PC-9 (cell line): ENCODE data around the gene HDC. TPM values are rescaled to one million over a fixed set of nuclear protein-coding genes. Genes with fewer than 3 reads are reported as not detected.

Source experiments
- BruUV-seq: library from RNA; stranded (reverse); fragments of 400-500 nt; replicated peaks from 2 replicates; lab custom pipeline; 2021; lab: Mats Ljungman, UMichigan
- CTCF ChIA-PET: fragments of 300-600 bp; sonication (Branson Sonifier 250); formaldehyde crosslinking; loops from one replicate; lab custom pipeline; 2022; ENCODE audit warnings: antibody characterized with exemption; lab: Charles Lee
- POLR2A ChIA-PET: fragments of 300-600 bp; sonication (Branson Sonifier 250); formaldehyde crosslinking; loops from one replicate; lab custom pipeline; 2022; ENCODE audit warnings: antibody characterized with exemption; ENCODE audit not compliant: unreplicated experiment; lab: Charles Lee
- DNase-seq, 2 experiments: peaks; one replicate each; pipeline versions ENCODE4 v3.0.0 to v3.0.0-alpha.2; 2015 to 2022; ENCODE audit warnings: mixed read lengths in 1 of 2
- H2AFZ ChIP-seq: fragments of 200-600 bp; sonication (generic); 2 replicates; pipeline ENCODE4 v1.8.1; 2017; ENCODE audit warnings: antibody characterized with exemption
- H3F3A ChIP-seq: fragments of 200-600 bp; sonication (generic); 2 replicates; pipeline ENCODE4 v1.8.1; 2017; ENCODE audit warnings: antibody characterized with exemption, mild to moderate bottlenecking, low read depth; ENCODE audit not compliant: insufficient read depth
- H3K27ac ChIP-seq: fragments of 200-600 bp; sonication (generic); 2 replicates; pipeline ENCODE4 v1.6.1; 2016; ENCODE audit warnings: mixed run types
- H3K27me3 ChIP-seq: fragments of 200-600 bp; sonication (generic); 2 replicates; pipeline ENCODE4 v1.6.1; 2016; ENCODE audit warnings: low read depth, mixed run types; ENCODE audit not compliant: insufficient read depth
- H3K36me3 ChIP-seq: fragments of 200-600 bp; sonication (generic); 2 replicates; pipeline ENCODE4 v1.6.1; 2016; ENCODE audit warnings: low read depth, mixed run types
- H3K4me1 ChIP-seq: fragments of 200-600 bp; sonication (generic); replicated peaks from 2 replicates; pipeline ENCODE4 v1.6.1; 2016; ENCODE audit warnings: mixed run types; ENCODE audit not compliant: insufficient read depth
- H3K4me2 ChIP-seq: fragments of 200-600 bp; sonication (generic); 2 replicates; pipeline ENCODE4 v1.6.1; 2017; ENCODE audit warnings: mixed run types
- H3K4me3 ChIP-seq: fragments of 200-600 bp; sonication (generic); 2 replicates; pipeline ENCODE4 v1.6.1; 2016; ENCODE audit warnings: mixed run types
- H3K79me2 ChIP-seq: fragments of 200-600 bp; sonication (generic); 2 replicates; pipeline ENCODE4 v1.6.1; 2017; ENCODE audit warnings: low read depth, mixed run types
- H3K9me2 ChIP-seq: fragments of 200-600 bp; sonication (generic); 2 replicates; pipeline ENCODE4 v1.8.1; 2017; ENCODE audit warnings: mild to moderate bottlenecking; ENCODE audit not compliant: insufficient read depth
- H3K9me3 ChIP-seq: fragments of 200-600 bp; sonication (generic); 2 replicates; pipeline ENCODE4 v1.8.1; 2016; ENCODE audit warnings: low read depth; ENCODE audit not compliant: insufficient read depth
- H4K20me1 ChIP-seq: fragments of 200-600 bp; sonication (generic); 2 replicates; pipeline ENCODE4 v1.8.1; 2017; ENCODE audit not compliant: insufficient read depth
- CTCF ChIP-seq: fragments of 200-600 bp; sonication (generic); conservative IDR thresholded peaks from 2 replicates; pipeline ENCODE4 v1.6.1; 2017; ENCODE audit warnings: mixed run types, antibody characterized with exemption, mild to moderate bottlenecking, moderate library complexity
- EZH2 ChIP-seq: fragments of 200-600 bp; sonication (generic); IDR thresholded peaks from 2 replicates; pipeline ENCODE4 v1.8.0; 2017; ENCODE audit warnings: antibody characterized with exemption, low read depth
- intact Hi-C: fragments of 100-400 bp; cut with micrococcal nuclease; formaldehyde crosslinking; loops from one replicate; pipeline ENCODE4 v1.10.0; 2022; ENCODE audit not compliant: unreplicated experiment
- total RNA-seq: library from RNA; stranded (reverse); gene quantifications from 2 replicates; pipeline ENCODE4 v1.2.3, GENCODE V29; 2021

HDC gene
- total RNA-seq, 1 experiment from 2014 or later, result not detected

- POLR2A ChIA-PET, result no interaction called here
- no peaks in the 10 kb centered on the region for H3K27me3 ChIP-seq
- H3K79me2 ChIP-seq, result no peaks in the 10 kb centered on the region
- H3K4me3 ChIP-seq, result no peak overlapping the region
- no peaks in the 10 kb centered on the region for H3K9me2 ChIP-seq
- no peak overlapping the region for H2AFZ ChIP-seq
- H3K27ac ChIP-seq, result no peak overlapping the region
- no TSS peak for BruUV-seq
- no peak overlapping the region for H3K4me2 ChIP-seq
- DNase-seq, result no peak
- intact Hi-C loops, result no loop called here
- H3K9me3 ChIP-seq, result no peaks in the 10 kb centered on the region
- H3K36me3 ChIP-seq, result no peaks in the 10 kb centered on the region
- H3K4me1 ChIP-seq, result peaks cover 17% of the 10 kb centered on the region
- H4K20me1 ChIP-seq, result no peaks in the 10 kb centered on the region
- CTCF ChIA-PET, result interaction anchor here (0.6 kb wide), 1 partner anchor 433 kb away, joined by 3 read pairs; no protein-coding TSS in a partner anchor
- no peaks in the 10 kb centered on the region for H3F3A ChIP-seq
- no peak for TF ChIP-seq EZH2
- no peak for TF ChIP-seq CTCF
These were observed 59.5 kb downstream of the HDC start for GRCh38 chr15:50206020-50206419.

GRCh38 chr15:50202003-50202402 lies 63.5 kb downstream of the HDC start:
- H3F3A ChIP-seq, result no peaks in the 10 kb centered on the region
- CTCF ChIA-PET, result no interaction called here
- H3K27ac ChIP-seq, result no peak overlapping the region
- no peak overlapping the region for H3K4me2 ChIP-seq
- no peaks in the 10 kb centered on the region for H4K20me1 ChIP-seq
- H2AFZ ChIP-seq, result no peak overlapping the region
- no peaks in the 10 kb centered on the region for H3K36me3 ChIP-seq
- H3K27me3 ChIP-seq, result no peaks in the 10 kb centered on the region
- H3K4me3 ChIP-seq, result no peak overlapping the region
- no peak for DNase-seq
- H3K79me2 ChIP-seq, result no peaks in the 10 kb centered on the region
- intact Hi-C loops, result no loop called here
- no peaks in the 10 kb centered on the region for H3K4me1 ChIP-seq
- POLR2A ChIA-PET, result no interaction called here
- no peaks in the 10 kb centered on the region for H3K9me3 ChIP-seq
- H3K9me2 ChIP-seq, result no peaks in the 10 kb centered on the region
- no TSS peak for BruUV-seq
- no peak for TF ChIP-seq CTCF
- TF ChIP-seq EZH2, result no peak

- H2AFZ ChIP-seq, result no peak overlapping the region
These were observed 72.5 kb downstream of the HDC start for GRCh38 chr15:50192926-50193620.

More at GRCh38 chr15:50192926-50193620, 72.5 kb downstream of the HDC start:
- Histone ChIP-seq H3K27me3 (no peaks in the 10 kb centered on the region), H3F3A (no peaks in the 10 kb centered on the region), H3K4me1 (no peaks in the 10 kb centered on the region), H3K4me2 (no peak overlapping the region), H3K4me3 (no peak overlapping the region), H3K9me2 (no peaks in the 10 kb centered on the region; the same call in 1 of the 2 replicates), H3K79me2 (no peaks in the 10 kb centered on the region), H3K36me3 (no peaks in the 10 kb centered on the region), H4K20me1 (no peaks in the 10 kb centered on the region), H3K9me3 (no peaks in the 10 kb centered on the region), H3K27ac (no peak overlapping the region)
- TF ChIP-seq CTCF, result no peak
- POLR2A ChIA-PET, result no interaction called here
- intact Hi-C loops, result no loop called here
- no TSS peak for BruUV-seq
- no peak for DNase-seq
- CTCF ChIA-PET, result no interaction called here
